ENCODE data around the gene MAP9.

- TF ChIP-seq CTCF (IDR thresholded peaks at IDR 0.05) (no peak), MAX (IDR thresholded peaks at IDR 0.05; ENCODE audit: low read depth) (no peak), RFX5 (IDR thresholded peaks at IDR 0.05; ENCODE audit: low read length) (no peak), IRF3 (IDR thresholded peaks at IDR 0.05; ENCODE audit: low read depth, low read length) (no peak), SIN3A (IDR thresholded peaks at IDR 0.05; ENCODE audit: borderline replicate concordance, low read depth, low read length) (no peak), RAD21 (IDR thresholded peaks at IDR 0.05; ENCODE audit: low read length) (no peak), FOXM1 (IDR thresholded peaks at IDR 0.05; ENCODE audit: low read depth) (no peak), JUND (IDR thresholded peaks at IDR 0.05) (no peak), SMC3 (IDR thresholded peaks at IDR 0.05; ENCODE audit: low read depth, low read length) (no peak), MXI1 (IDR thresholded peaks at IDR 0.05; ENCODE audit: low read depth, low read length) (no peak), EP300 (IDR thresholded peaks at IDR 0.05; ENCODE audit: borderline replicate concordance in 1 of 2, low read depth in 1 of 2, low read length in 1 of 2) (no peak), EZH2phosphoT487 (IDR thresholded peaks at IDR 0.05; ENCODE audit: borderline replicate concordance, low read depth) (no peak), POLR2AphosphoS5 (IDR thresholded peaks at IDR 0.05; ENCODE audit: low read depth, low read length) (no peak), NFIC (IDR thresholded peaks at IDR 0.05; ENCODE audit: borderline replicate concordance) (no peak)
Measured at GRCh38 chr4:155391932-155392331, 15.2 kb upstream of the MAP9 start.
